ENCODE data around the gene CFAP97.
"Not testable (repeated sequence)": the region's sequence is repeated elsewhere in the genome, so short reads cannot be mapped to it uniquely, and the experiment has no call there.

The CFAP97 gene
- 82.5 to 151 (median 100) reads per million in 3 donors for total RNA-seq

DNA sequence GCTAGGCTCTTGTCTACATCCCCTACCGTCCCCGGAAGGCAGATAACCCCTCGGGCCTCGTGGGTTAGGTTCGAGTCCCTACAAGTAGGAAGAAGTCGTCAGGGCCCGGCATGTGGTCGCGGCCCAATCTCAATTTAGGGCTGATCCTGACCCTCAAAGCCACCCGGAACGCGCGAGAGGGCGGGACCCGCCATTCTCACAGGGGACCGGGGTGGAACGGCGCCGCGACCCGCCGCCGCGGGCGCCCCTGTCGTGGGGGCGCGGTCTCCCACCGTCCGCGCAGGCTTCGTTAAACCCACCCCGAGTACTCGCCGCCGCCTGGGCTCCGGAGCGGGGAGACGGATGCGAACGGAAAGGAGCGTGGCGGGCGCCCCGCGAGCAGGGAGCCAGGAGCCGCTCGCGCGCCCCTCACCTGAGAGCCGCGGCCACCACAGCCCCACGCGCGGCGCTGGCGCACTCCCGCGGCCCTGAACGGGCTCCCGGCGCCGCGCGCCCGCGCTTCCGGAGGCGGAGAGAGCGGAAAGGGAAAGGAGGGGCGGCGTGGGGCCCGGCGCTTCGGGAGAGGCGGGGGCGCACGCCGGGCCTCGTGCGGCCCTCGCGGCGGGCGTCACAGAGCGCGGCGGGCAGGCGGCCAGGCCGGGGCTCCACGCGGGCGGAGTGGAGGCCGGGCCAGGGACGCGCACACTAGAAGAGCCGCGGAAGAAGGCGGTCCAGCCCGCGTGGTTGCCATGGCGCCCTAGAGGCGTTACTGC lies at the start of gene CFAP97:
CFAP97 (minus strand) TSS at position 515 of the 752 bp plus-strand sequence. CDS start 12,804 bp downstream, outside the sequence.
- Histone ChIP-seq H3K27ac (ENCODE audit: insufficient read depth, low read length, poor library complexity, severe bottlenecking) (peak within 1 kb of the TSS; percentile 85), H3K4me3 (ENCODE audit: insufficient read depth, low read depth, low read length, poor library complexity, severe bottlenecking) (peak within 1 kb of the TSS; percentile 70), H3K4me1 (ENCODE audit: control insufficient read depth, insufficient read depth, low read length, poor library complexity, severe bottlenecking) (peaks cover 33% of the 10 kb centered on the region), H3K9me3 (ENCODE audit: control insufficient read depth, low read length) (no peaks in the 10 kb centered on the region), H3K27me3 (replicated peaks; ENCODE audit: control insufficient read depth, insufficient read depth, low read length, poor library complexity, severe bottlenecking) (no peaks in the 10 kb centered on the region), H3K36me3 (ENCODE audit: control insufficient read depth, insufficient read depth, low read length) (no peaks in the 10 kb centered on the region)
- peak; percentile 77 to 79 (median 79) for DNase-seq

DNA sequence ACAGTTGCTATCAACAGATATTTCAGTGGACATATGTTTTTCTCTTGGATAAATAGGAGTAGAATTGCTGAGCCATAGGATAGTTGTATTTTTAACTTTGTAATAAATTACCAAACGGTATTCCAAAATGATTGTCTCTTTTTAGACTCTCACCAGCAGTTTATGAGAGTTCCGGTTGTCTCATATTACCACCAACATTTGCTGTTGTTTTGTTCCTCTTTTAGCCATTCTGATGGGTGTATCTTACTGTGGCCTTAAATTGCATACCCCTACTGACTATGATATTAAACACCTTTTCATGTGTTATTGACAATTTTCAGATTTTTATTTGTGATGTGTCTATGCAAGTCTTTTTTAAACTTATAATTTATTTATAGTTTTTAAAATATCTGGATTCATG lies 45.3 kb upstream of the CFAP97 start:
- peaks cover 9% of the 10 kb centered on the region for H3K4me1 ChIP-seq (ENCODE audit: control insufficient read depth, insufficient read depth, low read length, poor library complexity, severe bottlenecking)
- no peak overlapping the region for H3K4me3 ChIP-seq (ENCODE audit: insufficient read depth, low read depth, low read length, poor library complexity, severe bottlenecking)
- H3K27ac ChIP-seq (ENCODE audit: insufficient read depth, low read length, poor library complexity, severe bottlenecking): no peak overlapping the region
- H3K9me3 ChIP-seq (ENCODE audit: control insufficient read depth, low read length): no peaks in the 10 kb centered on the region
- DNase-seq: no peak
- no peaks in the 10 kb centered on the region for H3K36me3 ChIP-seq (ENCODE audit: control insufficient read depth, insufficient read depth, low read length)
- no peaks in the 10 kb centered on the region for H3K27me3 ChIP-seq (replicated peaks; ENCODE audit: control insufficient read depth, insufficient read depth, low read length, poor library complexity, severe bottlenecking)

DNA sequence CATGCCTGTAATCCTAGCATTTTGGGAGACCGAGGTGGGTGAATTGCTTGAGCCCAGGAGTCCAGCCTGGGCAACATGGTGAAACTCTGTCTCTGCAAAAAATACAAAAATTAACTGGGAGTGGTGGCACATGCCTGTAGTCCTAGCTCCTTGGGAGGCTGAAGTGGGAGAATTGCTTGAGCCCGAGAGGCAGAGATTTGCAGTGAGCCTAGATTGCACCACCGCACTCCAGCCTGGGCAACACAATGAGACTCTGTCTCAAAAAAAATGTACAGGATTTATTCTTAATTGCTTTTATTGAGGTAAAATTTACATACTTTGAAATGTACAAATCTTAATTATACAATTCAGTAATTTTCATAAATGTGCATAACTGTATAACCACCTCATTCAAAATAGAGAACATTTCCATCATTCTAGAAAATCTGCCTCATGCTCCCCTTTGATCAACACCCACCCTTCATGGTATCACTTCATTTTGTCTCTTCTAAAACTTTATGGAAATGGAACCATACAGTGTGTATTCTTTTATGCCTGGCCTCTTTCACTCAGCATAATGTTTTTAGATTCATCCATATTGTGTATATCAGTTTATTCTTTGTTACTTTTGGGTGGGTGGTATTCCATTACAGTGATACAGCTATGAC lies 44.7 kb upstream of the CFAP97 start:
- H3K4me1 ChIP-seq (ENCODE audit: control insufficient read depth, insufficient read depth, low read length, poor library complexity, severe bottlenecking): peaks cover 8% of the 10 kb centered on the region
- no peaks in the 10 kb centered on the region for H3K9me3 ChIP-seq (ENCODE audit: control insufficient read depth, low read length)
- H3K27me3 ChIP-seq (replicated peaks; ENCODE audit: control insufficient read depth, insufficient read depth, low read length, poor library complexity, severe bottlenecking): no peaks in the 10 kb centered on the region
- no peaks in the 10 kb centered on the region for H3K36me3 ChIP-seq (ENCODE audit: control insufficient read depth, insufficient read depth, low read length)
- no peak overlapping the region for H3K27ac ChIP-seq (ENCODE audit: insufficient read depth, low read length, poor library complexity, severe bottlenecking)
- no peak overlapping the region for H3K4me3 ChIP-seq (ENCODE audit: insufficient read depth, low read depth, low read length, poor library complexity, severe bottlenecking)
- no peak for DNase-seq

DNA sequence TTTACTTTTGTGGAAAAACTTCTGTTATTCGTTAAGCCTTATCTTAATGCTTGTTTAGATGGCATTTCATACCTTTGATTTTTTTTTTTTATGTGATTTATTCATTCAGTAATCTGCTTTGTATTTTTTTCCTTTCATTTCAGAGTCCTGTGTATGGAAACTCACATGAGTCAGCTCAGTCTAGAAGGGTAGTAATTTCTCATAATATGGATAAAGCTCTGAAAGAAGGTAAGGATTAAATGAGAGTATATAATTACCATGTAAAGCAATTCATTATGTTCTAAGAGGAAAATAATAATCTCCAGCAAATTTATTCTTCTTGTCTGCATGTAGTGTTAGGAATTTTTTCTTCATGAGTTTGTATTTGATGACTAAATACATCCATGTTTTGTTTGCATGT lies 43.4 kb upstream of the CFAP97 start:
- H3K27ac ChIP-seq (ENCODE audit: insufficient read depth, low read length, poor library complexity, severe bottlenecking): no peak overlapping the region
- H3K4me3 ChIP-seq (ENCODE audit: insufficient read depth, low read depth, low read length, poor library complexity, severe bottlenecking): no peak overlapping the region
- H3K9me3 ChIP-seq (ENCODE audit: control insufficient read depth, low read length): no peaks in the 10 kb centered on the region
- no peaks in the 10 kb centered on the region for H3K27me3 ChIP-seq (replicated peaks; ENCODE audit: control insufficient read depth, insufficient read depth, low read length, poor library complexity, severe bottlenecking)
- peaks cover 4% of the 10 kb centered on the region for H3K4me1 ChIP-seq (ENCODE audit: control insufficient read depth, insufficient read depth, low read length, poor library complexity, severe bottlenecking)
- DNase-seq: no peak
- H3K36me3 ChIP-seq (ENCODE audit: control insufficient read depth, insufficient read depth, low read length): no peaks in the 10 kb centered on the region

DNA sequence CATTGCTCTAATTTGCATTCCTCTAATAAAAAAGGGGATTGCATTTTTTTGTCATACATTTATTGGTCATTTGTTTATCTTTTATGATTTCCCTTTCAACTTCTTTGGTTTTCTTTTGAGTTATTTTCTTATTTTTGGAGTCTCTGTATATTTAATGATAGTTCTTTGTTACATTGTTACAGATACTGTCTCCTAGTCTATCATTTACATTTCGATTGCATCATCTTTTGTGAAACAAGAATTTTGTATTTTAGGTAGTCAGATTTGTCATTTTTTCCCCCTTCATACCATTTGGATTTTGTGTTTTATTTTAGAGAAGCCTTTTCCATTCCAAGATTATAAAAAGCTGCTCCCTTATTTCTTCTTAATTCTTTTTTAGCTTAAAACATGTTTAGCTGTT lies 42.7 kb upstream of the CFAP97 start:
- Histone ChIP-seq H3K4me3 (ENCODE audit: insufficient read depth, low read depth, low read length, poor library complexity, severe bottlenecking) (no peak overlapping the region), H3K27ac (ENCODE audit: insufficient read depth, low read length, poor library complexity, severe bottlenecking) (no peak overlapping the region), H3K27me3 (replicated peaks; ENCODE audit: control insufficient read depth, insufficient read depth, low read length, poor library complexity, severe bottlenecking) (no peaks in the 10 kb centered on the region), H3K9me3 (ENCODE audit: control insufficient read depth, low read length) (no peaks in the 10 kb centered on the region), H3K4me1 (ENCODE audit: control insufficient read depth, insufficient read depth, low read length, poor library complexity, severe bottlenecking) (no peaks in the 10 kb centered on the region), H3K36me3 (ENCODE audit: control insufficient read depth, insufficient read depth, low read length) (no peaks in the 10 kb centered on the region)
- no peak for DNase-seq

DNA sequence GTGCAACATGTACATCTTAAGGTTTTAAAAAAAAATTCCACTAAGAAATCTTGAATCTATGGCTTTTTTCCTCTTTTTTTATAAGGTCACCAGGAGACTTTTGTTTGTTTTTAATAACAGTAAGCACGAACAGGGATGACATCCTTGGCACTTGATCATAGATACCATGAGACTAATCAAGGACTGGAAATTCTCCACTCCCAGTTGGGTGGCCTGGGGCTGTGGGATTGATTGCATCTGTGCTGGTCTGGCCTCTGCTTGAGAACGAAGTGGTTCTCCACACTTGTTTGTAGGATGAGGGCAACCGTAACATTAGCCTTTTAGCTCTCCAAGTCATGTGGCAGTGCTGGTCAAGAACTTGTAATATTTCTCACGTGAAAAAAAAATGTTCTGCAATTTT lies 41.0 kb upstream of the CFAP97 start:
- H3K4me1 ChIP-seq (ENCODE audit: control insufficient read depth, insufficient read depth, low read length, poor library complexity, severe bottlenecking): no peaks in the 10 kb centered on the region
- H3K27me3 ChIP-seq (replicated peaks; ENCODE audit: control insufficient read depth, insufficient read depth, low read length, poor library complexity, severe bottlenecking): no peaks in the 10 kb centered on the region
- H3K4me3 ChIP-seq (ENCODE audit: insufficient read depth, low read depth, low read length, poor library complexity, severe bottlenecking): no peak overlapping the region
- no peak for DNase-seq
- no peaks in the 10 kb centered on the region for H3K9me3 ChIP-seq (ENCODE audit: control insufficient read depth, low read length)
- no peaks in the 10 kb centered on the region for H3K36me3 ChIP-seq (ENCODE audit: control insufficient read depth, insufficient read depth, low read length)
- no peak overlapping the region for H3K27ac ChIP-seq (ENCODE audit: insufficient read depth, low read length, poor library complexity, severe bottlenecking)

DNA sequence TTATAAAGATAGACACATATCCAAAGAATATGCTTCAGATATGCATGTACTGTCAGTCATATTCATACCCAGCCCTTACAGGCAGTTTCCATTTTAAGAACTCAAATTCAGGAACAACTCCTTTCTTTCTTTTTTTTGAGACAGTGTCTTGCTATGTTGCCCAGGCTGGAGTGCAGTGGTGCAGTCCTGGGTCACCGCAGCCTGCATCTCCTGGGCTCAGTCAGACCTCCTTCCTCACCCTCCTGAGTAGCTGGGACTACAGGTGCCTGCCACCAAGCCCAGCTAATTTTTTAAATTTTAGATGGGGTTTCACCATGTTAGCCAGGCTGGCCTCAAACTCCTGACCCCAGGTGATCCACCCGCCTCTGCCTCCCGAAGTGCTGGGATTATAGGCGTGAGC lies 40.1 kb upstream of the CFAP97 start:
- no peaks in the 10 kb centered on the region for H3K9me3 ChIP-seq (ENCODE audit: control insufficient read depth, low read length)
- DNase-seq: no peak
- H3K27me3 ChIP-seq (replicated peaks; ENCODE audit: control insufficient read depth, insufficient read depth, low read length, poor library complexity, severe bottlenecking): no peaks in the 10 kb centered on the region
- H3K4me1 ChIP-seq (ENCODE audit: control insufficient read depth, insufficient read depth, low read length, poor library complexity, severe bottlenecking): no peaks in the 10 kb centered on the region
- no peak overlapping the region for H3K4me3 ChIP-seq (ENCODE audit: insufficient read depth, low read depth, low read length, poor library complexity, severe bottlenecking)
- H3K27ac ChIP-seq (ENCODE audit: insufficient read depth, low read length, poor library complexity, severe bottlenecking): no peak overlapping the region
- no peaks in the 10 kb centered on the region for H3K36me3 ChIP-seq (ENCODE audit: control insufficient read depth, insufficient read depth, low read length)

DNA sequence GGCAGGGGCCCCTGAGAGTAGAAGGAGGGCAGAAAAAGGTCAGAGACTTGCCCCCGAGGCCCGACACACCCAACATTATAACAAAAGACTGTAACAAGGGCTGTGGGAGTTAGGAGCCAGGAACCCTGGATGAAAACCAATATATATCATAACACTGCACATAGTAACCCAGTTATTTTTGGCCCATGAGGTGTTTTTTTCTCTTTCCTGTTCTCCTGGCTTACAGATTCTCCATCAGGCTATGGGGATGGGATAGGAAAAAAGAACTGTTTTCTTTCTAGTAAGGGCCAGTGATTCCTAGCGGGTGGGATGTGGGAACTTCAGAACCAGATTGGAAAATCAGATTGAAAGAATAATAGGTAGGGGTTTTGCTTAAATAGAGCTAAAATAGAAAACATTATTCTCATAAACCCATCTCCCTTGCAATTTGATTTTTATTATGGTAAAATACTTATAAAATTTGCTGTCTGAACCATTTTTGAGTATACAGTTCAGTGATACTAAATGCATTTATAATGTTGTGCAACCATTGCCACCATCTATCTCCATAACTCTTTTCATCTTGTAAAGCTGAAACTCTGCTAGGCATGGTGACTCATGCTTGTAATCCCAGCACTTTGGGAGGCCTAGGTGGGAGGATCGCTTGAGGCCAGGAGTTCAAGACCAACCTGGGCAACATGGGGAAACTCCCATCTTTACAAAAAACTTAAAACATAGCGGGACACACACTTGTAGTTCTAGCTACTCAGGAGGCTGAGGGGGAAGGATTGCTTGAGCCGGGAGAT lies 39.1 kb upstream of the CFAP97 start:
- Histone ChIP-seq H3K4me3 (ENCODE audit: insufficient read depth, low read depth, low read length, poor library complexity, severe bottlenecking) (no peak overlapping the region), H3K27ac (ENCODE audit: insufficient read depth, low read length, poor library complexity, severe bottlenecking) (no peak overlapping the region), H3K36me3 (ENCODE audit: control insufficient read depth, insufficient read depth, low read length) (no peaks in the 10 kb centered on the region), H3K4me1 (ENCODE audit: control insufficient read depth, insufficient read depth, low read length, poor library complexity, severe bottlenecking) (no peaks in the 10 kb centered on the region), H3K9me3 (ENCODE audit: control insufficient read depth, low read length) (no peaks in the 10 kb centered on the region), H3K27me3 (replicated peaks; ENCODE audit: control insufficient read depth, insufficient read depth, low read length, poor library complexity, severe bottlenecking) (no peaks in the 10 kb centered on the region)
- no peak for DNase-seq

DNA sequence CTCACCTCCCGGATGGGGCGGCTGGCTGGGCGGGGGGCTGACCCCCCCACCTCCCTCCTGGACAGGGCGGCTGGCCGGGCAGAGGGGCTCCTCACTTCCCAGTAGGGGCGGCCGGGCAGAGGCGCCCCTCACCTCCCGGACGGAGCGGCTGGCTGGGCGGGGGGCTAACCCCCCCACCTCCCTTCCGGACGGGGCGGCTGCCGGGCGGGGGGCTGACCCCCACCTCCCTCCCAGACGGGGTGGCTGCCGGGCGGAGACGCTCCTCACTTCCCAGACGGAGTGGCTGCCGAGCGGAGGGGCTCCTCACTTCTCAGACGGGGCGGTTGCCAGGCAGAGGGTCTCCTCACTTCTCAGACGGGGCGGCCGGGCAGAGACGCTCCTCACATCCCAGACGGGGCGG lies 36.7 kb upstream of the CFAP97 start:
- not testable (repeated sequence) for H3K27ac ChIP-seq (ENCODE audit: insufficient read depth, low read length, poor library complexity, severe bottlenecking); H3K27me3 ChIP-seq (replicated peaks; ENCODE audit: control insufficient read depth, insufficient read depth, low read length, poor library complexity, severe bottlenecking); H3K36me3 ChIP-seq (ENCODE audit: control insufficient read depth, insufficient read depth, low read length); H3K4me3 ChIP-seq (ENCODE audit: insufficient read depth, low read depth, low read length, poor library complexity, severe bottlenecking); DNase-seq; H3K4me1 ChIP-seq (ENCODE audit: control insufficient read depth, insufficient read depth, low read length, poor library complexity, severe bottlenecking); H3K9me3 ChIP-seq (ENCODE audit: control insufficient read depth, low read length)

DNA sequence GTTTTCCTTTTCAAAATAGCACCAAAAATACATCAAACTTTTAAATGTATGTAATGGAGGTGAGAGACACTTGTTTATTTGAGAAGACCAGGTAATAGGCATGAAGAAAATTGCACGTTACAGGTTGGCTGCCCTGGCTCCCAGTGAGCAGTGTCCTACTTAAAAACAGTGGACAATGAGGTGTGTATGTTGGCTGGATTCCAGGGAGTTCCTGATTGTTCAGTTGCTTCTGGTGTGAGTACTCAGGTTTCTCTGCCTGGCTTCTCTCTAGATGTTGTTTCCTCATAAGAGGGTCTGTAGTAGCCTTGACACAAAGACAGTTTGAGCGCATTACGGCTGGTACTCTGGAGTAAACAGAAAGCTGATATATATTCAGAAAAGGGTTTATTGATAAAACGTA lies 35.0 kb upstream of the CFAP97 start:
- no peak overlapping the region for H3K4me3 ChIP-seq (ENCODE audit: insufficient read depth, low read depth, low read length, poor library complexity, severe bottlenecking)
- H3K27ac ChIP-seq (ENCODE audit: insufficient read depth, low read length, poor library complexity, severe bottlenecking): no peak overlapping the region
- DNase-seq: no peak
- H3K9me3 ChIP-seq (ENCODE audit: control insufficient read depth, low read length): no peaks in the 10 kb centered on the region
- H3K36me3 ChIP-seq (ENCODE audit: control insufficient read depth, insufficient read depth, low read length): no peaks in the 10 kb centered on the region
- H3K4me1 ChIP-seq (ENCODE audit: control insufficient read depth, insufficient read depth, low read length, poor library complexity, severe bottlenecking): no peaks in the 10 kb centered on the region
- no peaks in the 10 kb centered on the region for H3K27me3 ChIP-seq (replicated peaks; ENCODE audit: control insufficient read depth, insufficient read depth, low read length, poor library complexity, severe bottlenecking)

Data from effector memory CD4-positive, alpha-beta T cell (primary cell).